ENCODE data around the gene HACD2. TPM values are rescaled to one million over a fixed set of nuclear protein-coding genes. Genes with fewer than 3 reads are reported as not detected.

Gene HACD2
- total and polyA plus RNA-seq, 2 donors (not counting 3 experiments of a cell fraction or from before 2014, with no cell fraction given) = 17.0 to 20.9 TPM

DNA sequence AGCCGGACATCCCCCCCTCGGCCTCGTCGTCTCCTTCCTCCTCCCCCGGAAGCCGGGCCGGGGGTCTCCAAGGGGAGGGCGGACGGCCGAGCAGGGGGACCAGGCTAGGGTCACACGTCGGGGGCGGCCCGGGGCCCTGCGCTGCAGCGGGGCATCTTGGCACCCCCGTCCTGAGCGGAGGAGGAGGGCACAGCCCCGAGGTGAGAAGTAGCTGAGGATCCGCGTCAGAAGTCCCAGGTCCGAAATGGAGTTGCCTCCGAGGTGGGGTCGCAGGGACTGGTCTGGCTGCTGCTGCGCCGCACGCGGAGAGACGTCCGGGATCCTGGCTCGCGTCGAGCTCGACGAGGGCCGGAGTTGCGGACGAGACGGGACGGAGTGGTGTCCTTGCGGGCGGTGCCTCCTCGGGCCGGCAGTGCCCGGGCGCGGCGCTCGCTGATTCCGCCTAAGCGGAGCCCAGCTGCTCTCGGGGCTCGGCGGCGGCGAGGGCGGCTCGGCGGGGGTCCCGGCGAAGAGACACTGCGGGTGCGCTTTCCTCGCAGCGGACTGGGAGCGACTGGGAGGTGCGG, 136.2 kb downstream of the HACD2 start, which contains the start of gene ADCY5:
ADCY5 (minus strand) TSS at position 555 of the 566 bp plus-strand sequence; CDS start at position 10, 545 bp downstream.
- no TSS peak for BruUV-seq (replicated peaks)
- TF ChIP-seq EZH2 (IDR thresholded peaks at IDR 0.05; ENCODE audit: borderline replicate concordance, low read depth, low read length, severe bottlenecking) (peak; percentile 95), POLR2A (IDR thresholded peaks at IDR 0.05; ENCODE audit: low read depth, low read length) (no peak)
- H2AFZ ChIP-seq (ENCODE audit: low read depth, low read length) = peak within 1 kb of the TSS; percentile 80
- peak within 1 kb of the TSS; percentile 49 for H3K4me2 ChIP-seq (ENCODE audit: insufficient read depth, low read length)
- DNase-seq (ENCODE audit: low read depth, low spot score) (peak; percentile 12), FAIRE-seq (no peak)
- intact Hi-C loops (cut with micrococcal nuclease) (loop anchor here (5.0 kb wide), 1 partner anchor 109 kb away; no protein-coding TSS in a partner anchor), dilution Hi-C loops (cut with MboI; ENCODE audit: extremely low pct_ligation_motif_present, low sequenced_read_pairs) (no loop called here)
- H3K9ac ChIP-seq (replicated peaks; ENCODE audit: extremely low read depth, insufficient read depth, low read length) = no peak within 1 kb of the TSS
- peak within 1 kb of the TSS in 2 of 3 experiments; percentile 32 to 38 for H3K4me3 ChIP-seq (replicated peaks in 1 of 3; ENCODE audit: insufficient read depth in 1 of 3, low read depth in 1 of 3, low read length in 3 of 3)
- peaks cover 41 to 64% of the 10 kb centered on the region in 2 experiments for H3K27me3 ChIP-seq (ENCODE audit: control insufficient read depth in 2 of 2, insufficient read depth in 2 of 2, low read length in 2 of 2)
- H3K4me1 ChIP-seq (ENCODE audit: control insufficient read depth, extremely low read depth, insufficient read depth, low read length) = no peaks in the 10 kb centered on the region
- H3K9me1 ChIP-seq (replicated peaks; ENCODE audit: control insufficient read depth, extremely low read depth, insufficient read depth, low read length) = no peaks in the 10 kb centered on the region
- no peaks in the 10 kb centered on the region for H3K9me3 ChIP-seq (replicated peaks; ENCODE audit: control insufficient read depth, insufficient read depth, low read length)
- CTCF ChIA-PET = interaction anchor here (0.7 to 4.1 kb wide), 9 partner anchors 7 to 133 kb away, joined by 3 to 19 read pairs (median 4); no protein-coding TSS in a partner anchor
- no peaks in the 10 kb centered on the region for H3K79me2 ChIP-seq (ENCODE audit: control insufficient read depth, insufficient read depth, low read length)
- no peaks in the 10 kb centered on the region for H3K36me3 ChIP-seq (ENCODE audit: control insufficient read depth in 2 of 2, extremely low read depth in 1 of 2, insufficient read depth in 2 of 2, low read length in 2 of 2)
- POLR2A ChIA-PET = no interaction called here
- H3K27ac ChIP-seq (ENCODE audit: insufficient read depth, low read depth, low read length) = no peak within 1 kb of the TSS
- H4K20me1 ChIP-seq (replicated peaks; ENCODE audit: control insufficient read depth, extremely low read depth, insufficient read depth, low read length) = no peaks in the 10 kb centered on the region

DNA sequence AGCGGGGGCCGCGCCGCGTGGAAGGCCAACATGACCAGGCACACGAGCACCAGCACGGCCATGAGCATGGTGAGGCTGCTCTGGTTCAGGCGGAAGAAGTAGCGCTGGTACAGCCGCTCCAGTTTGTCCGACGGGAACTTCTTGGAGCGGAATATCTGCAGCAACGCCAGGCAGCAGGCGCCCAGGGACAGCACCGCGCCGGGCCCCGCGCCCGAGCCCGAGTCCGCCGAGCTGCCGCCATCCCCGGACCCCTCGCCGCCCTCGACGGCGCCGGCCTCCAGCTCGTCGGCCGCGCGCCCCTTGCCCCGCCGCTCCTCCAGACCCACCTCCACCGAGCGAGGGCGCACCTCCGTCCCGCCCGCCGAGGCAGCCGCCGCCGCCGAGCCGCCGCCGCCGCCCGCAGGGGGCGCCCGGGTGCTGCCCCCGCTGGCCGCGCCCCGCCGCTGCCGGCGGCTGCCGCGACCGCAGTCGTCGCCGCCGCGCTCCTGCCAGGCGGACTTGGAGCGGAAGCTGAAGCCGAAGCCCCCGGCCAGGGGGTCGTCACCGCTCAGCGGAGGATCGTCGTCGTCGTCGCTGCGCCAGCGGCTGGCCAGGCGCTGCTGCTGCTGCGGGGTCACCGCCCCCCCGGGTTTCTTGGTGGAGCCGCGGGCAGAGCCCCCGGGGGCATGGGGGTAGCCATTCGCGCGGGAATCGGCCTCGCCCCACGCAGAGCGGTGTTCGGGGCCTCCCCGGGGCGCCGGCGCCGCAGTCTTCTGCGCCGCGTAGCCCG, 136.9 kb downstream of the HACD2 start:
- H3K4me2 ChIP-seq (ENCODE audit: insufficient read depth, low read length) = no peak overlapping the region
- CTCF ChIA-PET = interaction anchor here (0.7 to 4.1 kb wide), 9 partner anchors 8 to 112 kb away, joined by 3 to 19 read pairs (median 5); no protein-coding TSS in a partner anchor
- TF ChIP-seq FOS (IDR thresholded peaks at IDR 0.05; ENCODE audit: borderline replicate concordance, insufficient read depth, low read length) = no peak
- TF ChIP-seq POLR2AphosphoS5 (IDR thresholded peaks at IDR 0.05; ENCODE audit: insufficient read depth, low read depth, low read length) = no peak
- TF ChIP-seq, protein P1, sequence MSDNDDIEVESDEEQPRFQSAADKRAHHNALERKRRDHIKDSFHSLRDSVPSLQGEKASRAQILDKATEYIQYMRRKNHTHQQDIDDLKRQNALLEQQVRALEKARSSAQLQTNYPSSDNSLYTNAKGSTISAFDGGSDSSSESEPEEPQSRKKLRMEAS (IDR thresholded peaks at IDR 0.05; ENCODE audit: insufficient read depth, insufficient read length) = no peak
- TF ChIP-seq, protein P2, sequence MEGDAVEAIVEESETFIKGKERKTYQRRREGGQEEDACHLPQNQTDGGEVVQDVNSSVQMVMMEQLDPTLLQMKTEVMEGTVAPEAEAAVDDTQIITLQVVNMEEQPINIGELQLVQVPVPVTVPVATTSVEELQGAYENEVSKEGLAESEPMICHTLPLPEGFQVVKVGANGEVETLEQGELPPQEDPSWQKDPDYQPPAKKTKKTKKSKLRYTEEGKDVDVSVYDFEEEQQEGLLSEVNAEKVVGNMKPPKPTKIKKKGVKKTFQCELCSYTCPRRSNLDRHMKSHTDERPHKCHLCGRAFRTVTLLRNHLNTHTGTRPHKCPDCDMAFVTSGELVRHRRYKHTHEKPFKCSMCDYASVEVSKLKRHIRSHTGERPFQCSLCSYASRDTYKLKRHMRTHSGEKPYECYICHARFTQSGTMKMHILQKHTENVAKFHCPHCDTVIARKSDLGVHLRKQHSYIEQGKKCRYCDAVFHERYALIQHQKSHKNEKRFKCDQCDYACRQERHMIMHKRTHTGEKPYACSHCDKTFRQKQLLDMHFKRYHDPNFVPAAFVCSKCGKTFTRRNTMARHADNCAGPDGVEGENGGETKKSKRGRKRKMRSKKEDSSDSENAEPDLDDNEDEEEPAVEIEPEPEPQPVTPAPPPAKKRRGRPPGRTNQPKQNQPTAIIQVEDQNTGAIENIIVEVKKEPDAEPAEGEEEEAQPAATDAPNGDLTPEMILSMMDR (IDR thresholded peaks at IDR 0.05; ENCODE audit: extremely low read depth in 1 of 2, insufficient read depth in 1 of 2, low read depth in 1 of 2, low read length in 2 of 2) = peak in 1 of 2 donors; percentile 17
- no peaks in the 10 kb centered on the region for H3K9me1 ChIP-seq (replicated peaks; ENCODE audit: control insufficient read depth, extremely low read depth, insufficient read depth, low read length)
- POLR2A ChIA-PET = no interaction called here
- no peaks in the 10 kb centered on the region for H3K79me2 ChIP-seq (ENCODE audit: control insufficient read depth, insufficient read depth, low read length)
- no peak for FAIRE-seq
- dilution Hi-C loops (cut with MboI; ENCODE audit: extremely low pct_ligation_motif_present, low sequenced_read_pairs) = no loop called here
- no peaks in the 10 kb centered on the region for H3K9me3 ChIP-seq (replicated peaks; ENCODE audit: control insufficient read depth, insufficient read depth, low read length)
- H3K4me3 ChIP-seq (replicated peaks in 1 of 3; ENCODE audit: insufficient read depth in 1 of 3, low read depth in 1 of 3, low read length in 3 of 3) = no peak overlapping the region
- DNase-seq (ENCODE audit: low read depth, low spot score) = no peak
- H2AFZ ChIP-seq (ENCODE audit: low read depth, low read length) = no peak overlapping the region
- no peaks in the 10 kb centered on the region for H3K4me1 ChIP-seq (ENCODE audit: control insufficient read depth, extremely low read depth, insufficient read depth, low read length)
- no peaks in the 10 kb centered on the region for H3K36me3 ChIP-seq (ENCODE audit: control insufficient read depth in 2 of 2, extremely low read depth in 1 of 2, insufficient read depth in 2 of 2, low read length in 2 of 2)
- no peak overlapping the region for H3K27ac ChIP-seq (ENCODE audit: insufficient read depth, low read depth, low read length)
- BruUV-seq (replicated peaks) = no TSS peak
- intact Hi-C loops (cut with micrococcal nuclease) = loop anchor here (5.0 kb wide), 1 partner anchor 109 kb away; no protein-coding TSS in a partner anchor
- no peaks in the 10 kb centered on the region for H4K20me1 ChIP-seq (replicated peaks; ENCODE audit: control insufficient read depth, extremely low read depth, insufficient read depth, low read length)
- peaks cover 38 to 64% of the 10 kb centered on the region in 2 experiments for H3K27me3 ChIP-seq (ENCODE audit: control insufficient read depth in 2 of 2, insufficient read depth in 2 of 2, low read length in 2 of 2)
- H3K9ac ChIP-seq (replicated peaks; ENCODE audit: extremely low read depth, insufficient read depth, low read length) = no peak overlapping the region

Measured in endothelial cell of umbilical vein (primary cell).